ENCODE data around the gene HSPA12A. TPM values are rescaled to one million over a fixed set of nuclear protein-coding genes. Genes with fewer than 3 reads are reported as not detected.

HSPA12A gene
- total RNA-seq, 1 experiment from 2014 or later = 0.79 TPM

DNA sequence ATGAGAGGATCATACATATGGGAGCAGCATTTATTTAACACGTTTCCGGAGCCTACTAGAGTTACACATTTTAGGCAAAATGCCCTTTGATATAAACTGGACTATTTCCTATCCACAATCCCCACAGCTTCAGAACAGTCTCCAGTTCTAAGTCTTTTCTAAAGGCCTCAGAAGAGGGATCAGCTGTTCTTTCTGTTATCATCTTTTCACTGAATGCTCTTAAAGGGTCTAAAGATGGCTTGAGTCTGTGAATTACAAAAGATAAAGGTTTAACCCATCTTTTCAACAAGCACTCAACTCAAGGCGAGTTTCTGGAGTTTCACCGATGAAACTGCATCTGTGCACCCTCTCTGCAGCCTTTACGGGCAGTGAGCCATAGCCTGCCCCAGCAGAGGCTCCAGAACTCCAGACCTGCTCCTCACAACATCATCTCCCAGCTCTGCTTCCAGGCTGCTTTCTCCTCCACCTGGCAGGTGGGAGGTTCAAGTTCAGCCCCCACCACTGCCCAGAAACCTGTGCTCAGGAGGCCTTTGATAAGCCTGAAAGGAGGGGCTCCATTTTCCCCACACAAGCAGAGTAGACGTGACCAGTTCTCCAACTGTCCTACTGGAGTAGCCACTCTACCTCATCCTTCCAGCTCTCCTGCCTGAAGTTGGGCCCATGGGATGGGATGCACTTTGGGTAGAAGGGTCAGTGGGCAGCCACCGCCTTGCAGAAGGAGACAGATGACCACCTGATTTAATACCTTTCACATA, 53.4 kb downstream of the HSPA12A start:
- Histone ChIP-seq H3K27ac (no peak overlapping the region), H3K9me3 (replicated peaks) (no peaks in the 10 kb centered on the region), H3K36me3 (no peaks in the 10 kb centered on the region), H3K4me1 (no peaks in the 10 kb centered on the region), H3K27me3 (no peaks in the 10 kb centered on the region), H3K4me3 (no peak overlapping the region)
- DNase-seq = no peak

DNA sequence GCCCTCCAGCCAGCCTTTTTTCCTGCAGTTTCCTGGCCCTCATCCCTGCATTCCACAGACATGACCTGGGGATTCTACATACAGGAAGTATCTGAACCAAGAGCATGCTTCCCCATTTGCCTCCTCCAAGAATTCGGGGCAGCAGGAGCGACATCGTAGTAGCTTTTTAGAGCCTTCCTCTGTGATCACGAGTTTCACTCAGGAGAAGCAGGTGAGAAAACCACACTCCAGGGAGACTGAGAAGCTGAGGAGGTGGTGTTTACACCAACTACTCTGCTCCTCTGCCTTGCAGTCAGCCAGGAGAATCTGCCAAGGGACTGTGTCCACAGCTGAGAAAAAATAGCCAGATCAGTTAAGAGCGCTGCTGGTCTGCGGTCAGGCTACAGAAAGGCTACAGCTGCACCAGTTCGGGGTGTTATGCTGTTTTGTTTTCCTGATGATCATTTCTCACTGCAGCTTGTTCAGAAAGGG, 54.1 kb downstream of the HSPA12A start:
- H3K36me3 ChIP-seq = no peaks in the 10 kb centered on the region
- H3K27ac ChIP-seq = no peak overlapping the region
- H3K9me3 ChIP-seq (replicated peaks) = no peaks in the 10 kb centered on the region
- H3K4me3 ChIP-seq = no peak overlapping the region
- no peaks in the 10 kb centered on the region for H3K4me1 ChIP-seq
- DNase-seq = no peak
- H3K27me3 ChIP-seq = no peaks in the 10 kb centered on the region

DNA sequence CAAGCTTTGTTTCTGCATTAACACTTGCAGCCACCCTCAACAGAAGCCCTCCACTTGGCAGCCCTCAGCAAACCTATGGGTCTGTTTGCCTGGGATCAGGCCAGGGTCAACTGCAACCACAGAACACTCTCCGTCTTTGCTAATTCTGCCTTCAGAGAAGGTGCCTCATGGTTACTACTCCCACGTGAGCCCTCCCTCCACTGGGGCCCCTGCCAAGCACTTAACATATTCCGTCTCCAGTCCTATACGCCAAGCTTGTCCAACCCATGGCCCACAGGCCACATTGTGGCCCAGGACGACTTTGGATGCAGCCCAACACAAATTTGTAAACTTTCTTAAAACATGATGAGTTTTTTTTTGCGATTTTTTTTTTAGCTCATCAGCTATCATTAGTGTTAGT, 54.7 kb downstream of the HSPA12A start:
- no peaks in the 10 kb centered on the region for H3K9me3 ChIP-seq (replicated peaks)
- no peaks in the 10 kb centered on the region for H3K4me1 ChIP-seq
- H3K27me3 ChIP-seq = no peaks in the 10 kb centered on the region
- H3K27ac ChIP-seq = no peak overlapping the region
- H3K36me3 ChIP-seq = no peaks in the 10 kb centered on the region
- DNase-seq = no peak
- H3K4me3 ChIP-seq = no peak overlapping the region

DNA sequence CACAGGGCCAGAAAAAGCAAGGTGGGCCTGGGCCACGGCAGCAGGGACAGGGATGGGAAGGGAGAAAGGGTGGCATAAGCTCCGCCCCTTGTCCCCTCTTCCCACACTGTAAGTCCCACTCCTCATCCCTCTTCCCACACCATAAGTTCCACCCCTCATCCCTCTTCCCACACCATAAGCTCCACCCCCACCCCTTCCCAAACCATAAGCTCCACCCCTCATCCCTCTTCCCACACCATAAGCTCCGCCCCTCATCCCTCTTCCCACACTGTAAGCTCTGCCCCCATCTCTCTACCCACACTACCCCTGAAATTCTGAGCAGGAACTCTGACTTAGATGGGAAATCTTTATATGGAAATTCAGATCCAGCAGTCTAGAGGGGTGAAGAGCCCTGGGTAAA, 55.7 kb downstream of the HSPA12A start:
- no peak overlapping the region for H3K4me3 ChIP-seq
- no peaks in the 10 kb centered on the region for H3K36me3 ChIP-seq
- H3K4me1 ChIP-seq = no peaks in the 10 kb centered on the region
- no peaks in the 10 kb centered on the region for H3K9me3 ChIP-seq (replicated peaks)
- no peaks in the 10 kb centered on the region for H3K27me3 ChIP-seq
- no peak overlapping the region for H3K27ac ChIP-seq
- DNase-seq = no peak

DNA sequence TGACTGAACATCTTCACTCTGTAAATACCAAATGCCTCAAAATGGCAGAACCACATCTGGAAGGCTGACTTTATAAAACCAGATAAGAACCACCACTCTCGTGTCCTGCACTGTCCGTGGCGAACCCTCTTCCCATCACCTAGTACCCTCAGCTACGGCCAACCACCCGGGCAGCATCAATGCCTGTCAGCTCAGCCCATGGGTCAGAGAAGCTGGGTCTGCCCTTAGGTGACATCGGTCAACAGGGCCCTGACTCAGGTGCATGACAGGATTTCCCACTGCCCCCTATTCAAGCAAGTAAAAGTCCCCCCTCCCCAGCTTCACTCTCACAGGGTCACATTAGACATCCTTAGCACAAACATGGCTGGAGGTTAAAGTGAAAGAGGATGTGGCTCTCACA, 56.6 kb downstream of the HSPA12A start:
- no peak overlapping the region for H3K27ac ChIP-seq
- H3K36me3 ChIP-seq = no peaks in the 10 kb centered on the region
- no peak overlapping the region for H3K4me3 ChIP-seq
- H3K9me3 ChIP-seq (replicated peaks) = no peaks in the 10 kb centered on the region
- H3K4me1 ChIP-seq = no peaks in the 10 kb centered on the region
- DNase-seq = no peak
- H3K27me3 ChIP-seq = no peaks in the 10 kb centered on the region

DNA sequence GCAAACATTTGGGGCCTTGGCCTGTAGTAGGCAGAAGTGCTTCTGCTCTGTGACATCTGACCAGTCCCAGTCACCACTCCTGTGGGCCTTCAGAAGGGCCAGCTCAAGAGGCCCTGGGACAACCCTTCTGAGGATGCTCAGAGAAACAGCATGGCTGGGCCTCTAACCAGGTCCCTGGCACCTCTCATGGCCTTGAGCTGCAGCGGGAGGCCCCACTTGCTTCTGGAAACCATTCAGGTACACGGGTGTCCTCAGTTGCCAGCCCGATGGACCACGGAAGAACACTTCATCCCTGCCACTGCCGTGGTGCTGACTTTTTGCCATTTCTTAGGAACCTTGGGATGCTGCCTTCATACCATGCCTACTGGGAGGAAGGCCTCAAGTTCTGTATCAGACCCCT, 57.6 kb downstream of the HSPA12A start:
- H3K36me3 ChIP-seq = no peaks in the 10 kb centered on the region
- no peak overlapping the region for H3K27ac ChIP-seq
- H3K9me3 ChIP-seq (replicated peaks) = no peaks in the 10 kb centered on the region
- DNase-seq = no peak
- H3K27me3 ChIP-seq = no peaks in the 10 kb centered on the region
- H3K4me3 ChIP-seq = no peak overlapping the region
- H3K4me1 ChIP-seq = no peaks in the 10 kb centered on the region

DNA sequence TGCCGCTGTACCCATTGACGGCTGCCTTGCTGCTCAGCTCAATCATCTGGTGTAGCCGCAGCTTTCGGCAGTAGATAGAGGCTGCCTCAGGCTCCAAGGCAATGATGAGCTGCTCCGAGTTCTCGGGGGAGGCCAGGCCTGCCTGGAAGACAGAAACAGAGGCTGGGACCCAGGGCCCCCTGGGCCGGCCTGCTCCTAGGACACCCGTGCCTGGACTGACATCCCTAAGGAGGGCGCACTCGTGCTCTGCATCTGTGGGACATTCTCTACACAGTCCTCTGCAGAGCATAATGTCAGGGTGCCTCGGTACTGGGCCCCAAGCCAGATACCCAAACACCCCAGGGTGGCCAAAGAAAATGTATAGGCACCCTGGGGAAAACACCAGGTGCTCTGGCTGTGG, 58.5 kb downstream of the HSPA12A start:
- Histone ChIP-seq H3K27ac (no peak overlapping the region), H3K27me3 (no peaks in the 10 kb centered on the region), H3K4me3 (no peak overlapping the region), H3K36me3 (no peaks in the 10 kb centered on the region), H3K9me3 (replicated peaks) (no peaks in the 10 kb centered on the region), H3K4me1 (no peaks in the 10 kb centered on the region)
- DNase-seq = no peak

DNA sequence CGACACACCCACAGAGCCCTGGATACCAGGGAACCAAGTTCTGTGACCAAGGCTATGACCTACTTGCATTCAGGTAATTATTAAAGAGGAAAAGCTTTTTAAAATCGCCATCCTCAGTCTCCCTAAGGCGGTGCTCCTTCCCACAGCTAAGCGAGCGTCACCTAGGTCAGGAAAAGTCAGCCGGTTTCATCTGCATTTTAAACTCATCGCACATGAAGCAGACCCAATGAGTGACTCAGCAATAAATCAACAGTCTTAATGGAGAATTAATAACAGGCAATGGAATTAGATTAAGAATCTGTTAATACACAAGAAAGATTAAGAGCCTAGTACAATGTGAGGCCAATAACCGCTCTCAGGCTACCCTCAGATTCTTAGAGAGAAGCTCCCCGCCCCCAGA, 59.2 kb downstream of the HSPA12A start:
- Histone ChIP-seq H3K27ac (no peak overlapping the region), H3K27me3 (no peaks in the 10 kb centered on the region), H3K4me3 (no peak overlapping the region), H3K36me3 (no peaks in the 10 kb centered on the region), H3K9me3 (replicated peaks) (no peaks in the 10 kb centered on the region), H3K4me1 (no peaks in the 10 kb centered on the region)
- no peak for DNase-seq

DNA sequence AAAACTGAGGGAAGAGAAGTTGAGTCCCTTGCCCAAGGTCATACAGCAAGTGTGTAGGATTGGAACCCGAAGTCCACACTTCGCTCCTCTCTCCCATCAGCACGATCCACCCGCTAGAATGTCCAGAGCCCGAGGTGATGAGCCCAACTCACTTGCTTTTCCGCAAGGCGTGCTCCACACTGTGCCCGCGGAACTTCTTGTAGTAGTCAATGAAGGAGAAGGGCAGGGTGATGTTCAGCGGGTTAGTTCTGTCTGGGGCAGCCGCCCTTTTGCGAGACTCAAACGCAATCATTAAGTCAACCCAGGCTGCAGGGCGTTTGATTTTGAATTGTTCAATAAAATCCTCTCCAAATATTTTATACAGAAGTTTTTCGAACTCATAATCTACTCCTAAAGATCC, 63.0 kb downstream of the HSPA12A start:
- DNase-seq = no peak

DNA sequence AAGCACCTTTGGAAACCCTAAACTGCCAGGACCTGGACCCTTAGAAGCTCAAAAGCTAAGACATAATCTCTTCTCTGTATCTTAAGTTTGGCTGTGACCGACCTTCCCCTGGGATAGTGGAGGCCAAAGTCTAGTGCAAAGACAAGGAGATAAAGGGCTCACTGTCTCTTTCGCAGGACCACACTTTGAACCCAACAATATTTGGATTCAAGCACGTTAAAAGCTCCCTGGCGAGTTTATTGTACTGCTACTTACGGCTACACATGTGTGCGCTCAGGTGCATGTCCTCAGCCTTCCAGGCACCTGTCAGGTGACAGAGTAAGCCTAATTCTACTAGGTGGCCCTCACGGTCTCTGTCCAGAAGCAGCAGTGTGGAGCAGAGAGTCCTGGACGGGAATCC, 65.7 kb downstream of the HSPA12A start:
- Histone ChIP-seq H3K36me3 (no peaks in the 10 kb centered on the region), H3K27ac (no peak overlapping the region), H3K27me3 (no peaks in the 10 kb centered on the region), H3K4me3 (no peak overlapping the region), H3K4me1 (no peaks in the 10 kb centered on the region), H3K9me3 (replicated peaks) (no peaks in the 10 kb centered on the region)
- no peak for DNase-seq

More for the DNA sequence above, 63.0 kb downstream of the HSPA12A start:
- no peaks in the 10 kb centered on the region for H3K4me1 ChIP-seq
- no peak overlapping the region for H3K27ac ChIP-seq
- H3K4me3 ChIP-seq = no peak overlapping the region
- no peaks in the 10 kb centered on the region for H3K9me3 ChIP-seq (replicated peaks)
- no peaks in the 10 kb centered on the region for H3K36me3 ChIP-seq
- no peaks in the 10 kb centered on the region for H3K27me3 ChIP-seq

DNA sequence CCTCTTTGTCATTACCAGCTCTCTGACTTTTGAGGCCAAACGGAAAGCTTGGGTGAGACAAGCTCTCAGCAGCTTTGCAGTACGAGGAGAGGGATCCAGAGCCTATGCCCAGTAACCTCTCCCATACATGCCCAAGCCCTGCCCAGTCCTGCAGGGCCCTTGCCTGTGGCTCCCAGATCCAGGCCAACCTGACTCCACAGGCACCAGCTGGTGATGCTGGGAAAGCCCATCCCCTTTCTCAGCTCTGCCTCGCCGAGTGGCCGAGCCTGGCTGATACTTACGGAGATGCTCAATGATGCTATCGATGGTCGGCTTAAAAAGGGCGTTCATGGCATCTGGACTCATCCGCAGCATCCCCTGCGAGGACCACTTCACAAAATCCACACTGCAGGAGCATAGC, 66.2 kb downstream of the HSPA12A start:
- no peaks in the 10 kb centered on the region for H3K4me1 ChIP-seq
- DNase-seq = no peak
- no peak overlapping the region for H3K4me3 ChIP-seq
- no peaks in the 10 kb centered on the region for H3K27me3 ChIP-seq
- no peak overlapping the region for H3K27ac ChIP-seq
- H3K36me3 ChIP-seq = no peaks in the 10 kb centered on the region
- H3K9me3 ChIP-seq (replicated peaks) = no peaks in the 10 kb centered on the region

DNA sequence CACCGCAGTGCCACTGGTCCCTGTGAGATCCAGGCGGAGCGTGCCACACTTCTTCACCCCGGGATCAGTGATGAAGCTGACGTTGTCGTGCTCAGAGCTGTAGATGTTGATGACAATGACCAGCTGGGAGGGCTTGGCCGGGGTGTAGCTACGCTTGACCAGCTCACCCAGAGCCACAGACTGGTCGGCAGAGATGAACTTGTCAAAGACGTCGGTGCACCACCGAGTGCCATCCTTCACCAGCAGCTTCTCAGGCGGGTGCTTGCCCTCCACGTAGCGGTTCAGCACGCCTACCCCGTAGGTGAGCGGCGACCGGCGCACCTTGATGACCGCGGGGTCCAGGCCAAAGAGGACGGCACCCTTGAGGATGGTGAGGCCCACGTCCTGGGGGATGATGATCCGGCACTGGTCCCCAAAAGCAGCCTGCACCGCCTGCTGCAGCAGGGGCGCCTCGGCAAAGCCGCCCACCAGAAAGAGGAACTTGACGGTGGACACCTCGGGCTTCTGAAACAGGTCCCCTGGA, 67.4 kb downstream of the HSPA12A start:
- Histone ChIP-seq H3K4me1 (no peaks in the 10 kb centered on the region), H3K36me3 (no peaks in the 10 kb centered on the region), H3K9me3 (replicated peaks) (no peaks in the 10 kb centered on the region), H3K4me3 (no peak overlapping the region), H3K27me3 (no peaks in the 10 kb centered on the region), H3K27ac (no peak overlapping the region)
- no peak for DNase-seq

DNA sequence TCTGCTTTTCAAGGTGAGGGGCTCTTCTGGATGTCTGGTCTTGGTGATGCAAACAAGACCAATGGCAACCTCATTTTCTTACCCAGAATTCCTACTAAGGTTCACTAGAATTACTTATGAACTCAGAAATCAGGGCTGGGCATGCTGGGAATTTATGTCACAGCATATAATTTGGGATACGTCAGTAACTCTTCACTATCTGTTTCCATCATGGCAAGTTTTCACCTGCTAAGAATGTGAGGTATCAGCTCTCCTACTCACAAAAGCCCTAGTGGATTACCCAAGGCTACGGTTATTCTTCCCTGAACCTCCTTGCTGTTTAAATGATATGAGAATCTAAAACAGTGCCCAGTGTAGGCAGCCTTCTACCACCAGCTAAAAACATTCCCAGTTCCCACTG, 68.5 kb downstream of the HSPA12A start:
- Histone ChIP-seq H3K4me3 (no peak overlapping the region), H3K4me1 (no peaks in the 10 kb centered on the region), H3K36me3 (no peaks in the 10 kb centered on the region), H3K9me3 (replicated peaks) (no peaks in the 10 kb centered on the region), H3K27me3 (no peaks in the 10 kb centered on the region), H3K27ac (no peak overlapping the region)
- DNase-seq = no peak

DNA sequence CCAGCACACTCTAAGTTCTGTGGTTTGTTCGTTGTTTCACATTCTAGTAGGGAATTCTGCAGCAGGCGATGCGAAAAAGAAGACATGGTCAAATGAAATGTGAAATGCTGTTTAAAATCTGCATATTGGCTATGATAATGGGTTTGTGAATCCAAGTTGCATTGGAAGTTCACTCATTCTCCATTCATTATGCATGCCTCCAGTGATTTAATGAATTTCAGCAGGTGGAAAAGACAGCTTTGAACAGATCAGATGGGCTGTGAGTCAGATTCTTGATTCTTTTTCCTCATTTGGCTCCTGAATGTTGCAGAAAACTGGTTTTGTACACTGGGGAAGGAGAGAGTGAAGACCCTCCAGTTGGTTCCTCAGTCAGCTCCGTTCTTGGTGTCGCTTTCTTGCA, 69.5 kb downstream of the HSPA12A start:
- H3K27me3 ChIP-seq = no peaks in the 10 kb centered on the region
- no peaks in the 10 kb centered on the region for H3K36me3 ChIP-seq
- no peak for DNase-seq
- H3K4me1 ChIP-seq = no peaks in the 10 kb centered on the region
- no peak overlapping the region for H3K4me3 ChIP-seq
- H3K27ac ChIP-seq = no peak overlapping the region
- no peaks in the 10 kb centered on the region for H3K9me3 ChIP-seq (replicated peaks)

DNA sequence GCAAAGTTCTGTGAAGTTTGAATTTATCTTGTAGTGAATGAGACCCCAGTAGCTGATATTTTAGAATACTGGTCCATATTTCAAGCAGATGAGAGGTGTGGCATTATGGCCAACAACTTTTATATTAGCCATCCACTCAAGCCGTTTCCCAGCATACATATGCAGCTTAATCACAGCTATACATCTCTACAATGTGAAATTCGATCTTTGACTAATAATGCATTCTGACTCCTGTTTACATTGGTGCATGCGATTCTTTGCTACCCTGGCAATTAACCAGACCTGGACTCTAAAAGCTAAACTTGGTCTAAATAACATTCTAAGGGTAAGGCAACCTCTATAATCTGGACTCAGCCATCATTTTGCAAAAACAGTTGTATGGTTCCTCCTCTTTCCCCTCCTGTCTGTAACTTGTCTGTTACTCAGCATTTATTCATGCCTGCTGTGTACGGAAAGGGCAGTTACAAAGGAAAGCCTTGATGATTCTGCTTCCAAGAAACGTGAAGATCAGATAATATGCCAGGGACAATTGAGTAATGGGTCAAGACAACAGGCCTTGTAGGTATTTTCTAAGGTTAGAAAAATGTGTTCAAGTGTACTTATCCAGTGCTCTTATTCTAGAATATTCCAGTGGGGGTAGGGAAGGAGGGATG, 71.0 kb downstream of the HSPA12A start:
- no peak for DNase-seq
- H3K27me3 ChIP-seq = 0 out of 2 replicates have a peak, but pooled peaks cover 4% of the 10 kb centered on the region
- H3K27ac ChIP-seq = no peak overlapping the region
- H3K36me3 ChIP-seq = no peaks in the 10 kb centered on the region
- H3K4me3 ChIP-seq = no peak overlapping the region
- no peaks in the 10 kb centered on the region for H3K4me1 ChIP-seq
- H3K9me3 ChIP-seq (replicated peaks) = no peaks in the 10 kb centered on the region
